Ishikawa (cell line): ENCODE measurements around the gene CDKN2A.

Source experiments
- CEBPB ChIP-seq: IDR thresholded peaks from 2 replicates; pipeline ENCODE4 v1.6.1; 2012
- EGR1 ChIP-seq: IDR thresholded peaks from 2 replicates; pipeline ENCODE4 v1.6.1; 2012
- REST ChIP-seq: IDR thresholded peaks from 2 replicates; pipeline ENCODE4 v1.6.1; 2012; ENCODE audit warnings: low read depth, mild to moderate bottlenecking
- YY1 ChIP-seq: IDR thresholded peaks from 2 replicates; pipeline ENCODE4 v1.6.1; 2012; ENCODE audit warnings: low read depth

- no peak for TF ChIP-seq CEBPB
- TF ChIP-seq YY1: no peak
- no peak for TF ChIP-seq REST
- TF ChIP-seq EGR1: no peak
Measured at GRCh38 chr9:22002038-22002437, 7.8 kb upstream of the CDKN2A start.
